Measurements from ENCODE around the gene RIC8B. TPM values are rescaled to one million over a fixed set of nuclear protein-coding genes. Genes with fewer than 3 reads are reported as not detected.

Gene RIC8B
- polyA plus RNA-seq, 2 of the 4 experiments (the other 2 are of a cell fraction), result 10.5 to 25.5 TPM

DNA sequence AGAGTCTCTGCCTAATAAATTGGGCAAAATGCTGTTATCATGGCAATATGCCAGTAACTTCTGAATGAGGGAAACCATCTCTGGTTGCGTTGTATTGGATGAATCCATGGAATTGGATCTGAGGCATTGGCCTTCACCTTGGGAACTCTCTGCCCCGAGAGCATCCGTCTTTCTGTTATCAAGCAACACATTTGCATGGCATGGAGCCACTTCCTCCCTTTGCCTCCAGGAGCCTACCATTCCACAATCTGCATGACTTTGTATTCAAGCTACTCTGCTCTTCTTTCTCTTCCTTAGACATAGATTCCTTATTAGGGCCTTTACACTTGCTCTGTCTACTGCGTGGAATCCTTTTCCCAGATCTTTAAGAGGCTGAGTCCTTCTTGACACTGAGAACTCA, 57.2 kb downstream of the RIC8B start (continued):
- TF ChIP-seq HOXB13 (CRISPR knock-in tag; IDR thresholded peaks at IDR 0.05; ENCODE audit: low read depth) (no peak), CEBPB (IDR thresholded peaks at IDR 0.05) (no peak), CBX8 (IDR thresholded peaks at IDR 0.05) (no peak), FOSL2 (IDR thresholded peaks at IDR 0.05) (no peak), FOSL2 (CRISPR knock-in tag; IDR thresholded peaks at IDR 0.05) (no peak), EP300 (IDR thresholded peaks at IDR 0.05) (no peak), PHF8 (IDR thresholded peaks at IDR 0.05; ENCODE audit: borderline replicate concordance, low read depth) (no peak)
- TF ChIP-seq, protein P1, sequence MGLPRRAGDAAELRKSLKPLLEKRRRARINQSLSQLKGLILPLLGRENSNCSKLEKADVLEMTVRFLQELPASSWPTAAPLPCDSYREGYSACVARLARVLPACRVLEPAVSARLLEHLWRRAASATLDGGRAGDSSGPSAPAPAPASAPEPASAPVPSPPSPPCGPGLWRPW (IDR thresholded peaks at IDR 0.05), result no peak
- TF ChIP-seq, protein P2, sequence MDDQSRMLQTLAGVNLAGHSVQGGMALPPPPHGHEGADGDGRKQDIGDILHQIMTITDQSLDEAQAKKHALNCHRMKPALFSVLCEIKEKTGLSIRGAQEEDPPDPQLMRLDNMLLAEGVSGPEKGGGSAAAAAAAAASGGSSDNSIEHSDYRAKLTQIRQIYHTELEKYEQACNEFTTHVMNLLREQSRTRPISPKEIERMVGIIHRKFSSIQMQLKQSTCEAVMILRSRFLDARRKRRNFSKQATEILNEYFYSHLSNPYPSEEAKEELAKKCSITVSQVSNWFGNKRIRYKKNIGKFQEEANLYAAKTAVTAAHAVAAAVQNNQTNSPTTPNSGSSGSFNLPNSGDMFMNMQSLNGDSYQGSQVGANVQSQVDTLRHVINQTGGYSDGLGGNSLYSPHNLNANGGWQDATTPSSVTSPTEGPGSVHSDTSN (IDR thresholded peaks at IDR 0.05), result no peak

- H3K9me3 ChIP-seq, result no peaks in the 10 kb centered on the region
- H3K4me1 ChIP-seq, result peaks cover 28% of the 10 kb centered on the region
- H3K4me3 ChIP-seq, result no peak overlapping the region
- CTCF ChIA-PET, result no interaction called here
- FAIRE-seq, result no peak
- POLR2A ChIA-PET, result no interaction called here
- ATAC-seq, result no peak
- 95% methylated on average over 8 of the region's 8 CpGs for WGBS (ENCODE audit: missing lambda C conversion rate)
- no peak overlapping the region for H3K27ac ChIP-seq
- TF ChIP-seq TFCP2L1 (CRISPR knock-in tag; IDR thresholded peaks at IDR 0.05), result no peak
- DNase-seq (ENCODE audit: low read depth in 1 of 2, low spot score in 1 of 2), result no peak
- H3K4me2 ChIP-seq, result no peak overlapping the region
Measured at GRCh38 chr12:106837782-106838181, 63.3 kb downstream of the RIC8B start.

GRCh38 chr12:106839333-106839732, 64.9 kb downstream of the RIC8B start:
- H3K4me1 ChIP-seq, result peaks cover 28% of the 10 kb centered on the region
- 89% methylated on average over 1 of the region's 1 CpG for WGBS (ENCODE audit: missing lambda C conversion rate)
- ATAC-seq (peak in 1 of 2 experiments; percentile 42; a peak in 3 of 6 replicates), DNase-seq (ENCODE audit: low read depth in 1 of 2, low spot score in 1 of 2) (no peak), FAIRE-seq (no peak)
- H3K4me2 ChIP-seq, result no peak overlapping the region; the same call in 2 of the 3 replicates
- ChIA-PET POLR2A (no interaction called here), CTCF (interaction anchor here (0.7 to 5.6 kb wide), 6 partner anchors 35 to 482 kb away, joined by 3 to 75 read pairs (median 4); partner anchors contain the start of gene POLR3B)
- H3K4me3 ChIP-seq, result no peak overlapping the region
- no peaks in the 10 kb centered on the region for H3K9me3 ChIP-seq
- H3K27ac ChIP-seq, result peak overlapping the region in 1 of 2 experiments; percentile 63; a peak in 3 of 6 replicates
- TF ChIP-seq ZNF302 (CRISPR knock-in tag; IDR thresholded peaks at IDR 0.05), result no peak
- TF ChIP-seq PHF8 (IDR thresholded peaks at IDR 0.05; ENCODE audit: borderline replicate concordance, low read depth), result no peak
- TF ChIP-seq CHD2 (IDR thresholded peaks at IDR 0.05; ENCODE audit: low read length, partially characterized antibody), result no peak
- no peak for TF ChIP-seq POLR2AphosphoS2 (conservative IDR thresholded peaks at IDR 0.05; ENCODE audit: low read length)
- TF ChIP-seq CEBPB (IDR thresholded peaks at IDR 0.05), result no peak
- TF ChIP-seq HOXB5 (CRISPR knock-in tag; IDR thresholded peaks at IDR 0.05), result no peak
- TF ChIP-seq JUNB (IDR thresholded peaks at IDR 0.05), result no peak
- no peak for TF ChIP-seq HOXB13 (CRISPR knock-in tag; IDR thresholded peaks at IDR 0.05; ENCODE audit: low read depth)
- TF ChIP-seq CHD4 (IDR thresholded peaks at IDR 0.05; ENCODE audit: borderline replicate concordance), result no peak

GRCh38 chr12:106840243-106840642, 65.8 kb downstream of the RIC8B start:
- peak; percentile 89 to 96 for ATAC-seq
- H3K27ac ChIP-seq, result peak overlapping the region; percentile 34 to 63
- 3% methylated on average over 1 of the region's 1 CpG for WGBS (ENCODE audit: missing lambda C conversion rate)
- CTCF ChIA-PET, result interaction anchor here (0.7 to 5.6 kb wide), 13 partner anchors 14 to 483 kb away, joined by 3 to 75 read pairs (median 7); partner anchors contain the start of gene POLR3B
- no peaks in the 10 kb centered on the region for H3K9me3 ChIP-seq
- POLR2A ChIA-PET, result interaction anchor here (0.7 to 1.0 kb wide), 2 partner anchors 116 to 483 kb away, joined by 3 read pairs; partner anchors contain the start of genes POLR3B and TMEM263
- peak; percentile 65 for FAIRE-seq
- peaks cover 28% of the 10 kb centered on the region for H3K4me1 ChIP-seq
- TF ChIP-seq RARB (CRISPR knock-in tag; IDR thresholded peaks at IDR 0.05), result no peak
- TF ChIP-seq HOXB5 (CRISPR knock-in tag; IDR thresholded peaks at IDR 0.05), result peak; percentile 98
- TF ChIP-seq GATA3 (IDR thresholded peaks at IDR 0.05; ENCODE audit: borderline replicate concordance), result peak; percentile 70
- peak in 1 of 2 experiments; percentile 38; a peak in 1 of 5 replicates for TF ChIP-seq EP300 (IDR thresholded peaks at IDR 0.05)
- TF ChIP-seq KDM5A (IDR thresholded peaks at IDR 0.05), result no peak
- TF ChIP-seq, protein P3, sequence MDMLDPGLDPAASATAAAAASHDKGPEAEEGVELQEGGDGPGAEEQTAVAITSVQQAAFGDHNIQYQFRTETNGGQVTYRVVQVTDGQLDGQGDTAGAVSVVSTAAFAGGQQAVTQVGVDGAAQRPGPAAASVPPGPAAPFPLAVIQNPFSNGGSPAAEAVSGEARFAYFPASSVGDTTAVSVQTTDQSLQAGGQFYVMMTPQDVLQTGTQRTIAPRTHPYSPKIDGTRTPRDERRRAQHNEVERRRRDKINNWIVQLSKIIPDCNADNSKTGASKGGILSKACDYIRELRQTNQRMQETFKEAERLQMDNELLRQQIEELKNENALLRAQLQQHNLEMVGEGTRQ (IDR thresholded peaks at IDR 0.05), result no peak
- no peak for TF ChIP-seq FOSL2 (IDR thresholded peaks at IDR 0.05)
- TF ChIP-seq FOSL2 (CRISPR knock-in tag; IDR thresholded peaks at IDR 0.05), result 0 out of 2 replicates have a peak, but pooled peaks have one; percentile 22
- TF ChIP-seq, protein P2 (IDR thresholded peaks at IDR 0.05), result peak; percentile 61; the same call in 1 of the 2 replicates
- 0 out of 2 replicates have a peak, but pooled peaks have one; percentile 39 for TF ChIP-seq MAX (IDR thresholded peaks at IDR 0.05)
- no peak for TF ChIP-seq ZSCAN20 (CRISPR knock-in tag; IDR thresholded peaks at IDR 0.05)
- no peak for TF ChIP-seq PHF8 (IDR thresholded peaks at IDR 0.05; ENCODE audit: borderline replicate concordance, low read depth)
- no peak for TF ChIP-seq CBX8 (IDR thresholded peaks at IDR 0.05)
- TF ChIP-seq JUNB (IDR thresholded peaks at IDR 0.05), result 0 out of 2 replicates have a peak, but pooled peaks have one; percentile 15
- peak; percentile 25 to 80 for DNase-seq (ENCODE audit: low read depth in 1 of 2, low spot score in 1 of 2)
- H3K4me3 ChIP-seq, result no peak overlapping the region
- H3K4me2 ChIP-seq, result peak overlapping the region; percentile 80
